Endothelial cell (in vitro differentiated cells): Measurements from ENCODE around the gene GPER1. TPM values are rescaled to one million over a fixed set of nuclear protein-coding genes. Genes with fewer than 3 reads are reported as not detected.
A peak's percentile ranks its signal among the peaks of the same experiment; 100 is the strongest.

ENCODE experiments used
- DNase-seq: peaks from one replicate; pipeline ENCODE4 v3.0.0; 2021; ENCODE audit warnings: low spot score
- H3K27ac Mint-ChIP-seq: one replicate; pipeline ENCODE4 v1.8.0; 2021; ENCODE audit warnings: mixed read lengths, inconsistent platforms; ENCODE audit not compliant: unreplicated experiment
- H3K27me3 Mint-ChIP-seq: one replicate; pipeline ENCODE4 v1.8.0; 2021; ENCODE audit warnings: mild to moderate bottlenecking, moderate library complexity, mixed read lengths, inconsistent platforms; ENCODE audit not compliant: unreplicated experiment
- H3K36me3 Mint-ChIP-seq: one replicate; pipeline ENCODE4 v1.8.0; 2021; ENCODE audit warnings: mild to moderate bottlenecking, low read depth, mixed read lengths, inconsistent platforms; ENCODE audit not compliant: unreplicated experiment
- H3K4me1 Mint-ChIP-seq: one replicate; pipeline ENCODE4 v1.8.0; 2021; ENCODE audit warnings: mild to moderate bottlenecking, mixed read lengths, inconsistent platforms; ENCODE audit not compliant: unreplicated experiment
- H3K4me3 Mint-ChIP-seq: one replicate; pipeline ENCODE4 v1.8.0; 2021; ENCODE audit warnings: mild to moderate bottlenecking, mixed read lengths, inconsistent platforms; ENCODE audit not compliant: unreplicated experiment
- H3K9me3 Mint-ChIP-seq: one replicate; pipeline ENCODE4 v1.8.0; 2021; ENCODE audit warnings: mixed read lengths, inconsistent platforms; ENCODE audit not compliant: unreplicated experiment
- CTCF ChIP-seq: fragments of 200-600 bp; sonication (generic); IDR thresholded peaks from one replicate; pipeline ENCODE4 v1.5.0; 2021; ENCODE audit warnings: antibody characterized with exemption; ENCODE audit not compliant: unreplicated experiment
- total RNA-seq: library from RNA; stranded (reverse); fragmentation: NEBNext Ultra II Directional; extraction: Animal tissue kit (Norgen Biotek cat#: 25700); gene quantifications from one replicate; pipeline ENCODE4 v1.2.1, GENCODE V29; 2021; ENCODE audit not compliant: unreplicated experiment

Gene GPER1
- total RNA-seq, 1 donor from 2014 or later, result 0.72 TPM

GRCh38 chr7:1117321-1117928 lies 29.5 kb downstream of the GPER1 start:
- H3K4me1 Mint-ChIP-seq, result no peaks in the 10 kb centered on the region
- peaks cover 24% of the 10 kb centered on the region for H3K36me3 Mint-ChIP-seq
- H3K4me3 Mint-ChIP-seq, result peak overlapping the region; percentile 37
- H3K27ac Mint-ChIP-seq, result no peak overlapping the region
- H3K27me3 Mint-ChIP-seq, result peaks cover 14% of the 10 kb centered on the region
- no peak for TF ChIP-seq CTCF
- DNase-seq, result no peak
- no peaks in the 10 kb centered on the region for H3K9me3 Mint-ChIP-seq

DNA sequence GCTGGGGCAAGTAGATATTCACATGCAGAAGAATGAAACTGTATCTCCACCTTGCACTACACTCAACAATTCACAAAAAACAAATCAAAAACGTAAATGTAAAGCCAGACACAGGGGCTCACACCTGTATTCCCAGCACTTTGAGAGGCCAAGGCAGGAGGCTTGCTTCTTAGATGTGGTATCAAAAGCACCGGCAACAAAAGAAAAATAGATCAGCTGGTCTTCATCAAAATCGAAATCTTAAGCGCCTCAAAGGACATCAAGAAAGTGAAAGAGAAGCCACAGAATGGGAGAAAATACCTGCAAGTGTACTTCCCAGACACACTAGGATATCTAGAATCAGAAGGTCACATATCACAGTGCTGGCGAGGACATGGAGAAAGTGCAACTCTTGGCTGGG lies 31.3 kb downstream of the GPER1 start:
- Mint-ChIP-seq H3K9me3 (no peaks in the 10 kb centered on the region), H3K36me3 (peaks cover 18% of the 10 kb centered on the region), H3K27me3 (peaks cover 12% of the 10 kb centered on the region), H3K4me1 (no peaks in the 10 kb centered on the region), H3K27ac (no peak overlapping the region), H3K4me3 (no peak overlapping the region)
- no peak for TF ChIP-seq CTCF
- no peak for DNase-seq

DNA sequence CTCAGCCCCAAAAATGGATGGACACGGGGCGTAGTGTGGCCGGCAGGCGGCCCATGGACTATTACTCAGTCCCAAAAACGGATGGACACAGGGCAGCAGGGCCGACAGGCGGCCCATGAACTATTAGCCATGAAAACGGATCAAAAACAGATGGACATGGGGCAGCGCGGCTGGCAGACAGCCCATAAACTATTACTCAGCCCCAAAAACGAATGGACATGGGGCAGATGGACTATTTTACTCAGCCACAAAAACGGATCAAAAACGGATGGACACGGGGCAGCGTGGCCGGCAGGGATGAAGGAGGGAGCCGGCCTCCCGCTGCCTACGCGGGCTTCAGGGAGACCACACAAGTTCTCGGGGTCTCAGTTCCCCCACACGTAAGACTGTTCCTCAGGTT lies 32.9 kb downstream of the GPER1 start:
- DNase-seq, result no peak
- H3K4me3 Mint-ChIP-seq, result no peak overlapping the region
- no peaks in the 10 kb centered on the region for H3K9me3 Mint-ChIP-seq
- H3K27ac Mint-ChIP-seq, result no peak overlapping the region
- no peaks in the 10 kb centered on the region for H3K4me1 Mint-ChIP-seq
- H3K27me3 Mint-ChIP-seq, result peaks cover 9% of the 10 kb centered on the region
- TF ChIP-seq CTCF, result no peak
- H3K36me3 Mint-ChIP-seq, result peaks cover 10% of the 10 kb centered on the region

- no peaks in the 10 kb centered on the region for H3K9me3 Mint-ChIP-seq
- H3K4me3 Mint-ChIP-seq, result no peak overlapping the region
- peaks cover 6% of the 10 kb centered on the region for H3K36me3 Mint-ChIP-seq
- H3K4me1 Mint-ChIP-seq, result no peaks in the 10 kb centered on the region
- peaks cover 5% of the 10 kb centered on the region for H3K27me3 Mint-ChIP-seq
- no peak overlapping the region for H3K27ac Mint-ChIP-seq
- no peak for TF ChIP-seq CTCF
- DNase-seq, result no peak
These were observed 33.6 kb downstream of the GPER1 start for GRCh38 chr7:1121476-1121875.

- no peak overlapping the region for H3K27ac Mint-ChIP-seq
- no peaks in the 10 kb centered on the region for H3K4me1 Mint-ChIP-seq
- no peak for TF ChIP-seq CTCF
- H3K27me3 Mint-ChIP-seq, result peaks cover 5% of the 10 kb centered on the region
- H3K9me3 Mint-ChIP-seq, result no peaks in the 10 kb centered on the region
- H3K36me3 Mint-ChIP-seq, result peaks cover 6% of the 10 kb centered on the region
- H3K4me3 Mint-ChIP-seq, result no peak overlapping the region
- no peak for DNase-seq
These were observed 34.2 kb downstream of the GPER1 start for GRCh38 chr7:1121886-1122831.
